GM12872 (cell line): Measurements from ENCODE around the gene C4BPA.

Experiments used
- CTCF ChIP-seq: IDR thresholded peaks from 3 replicates; pipeline ENCODE4 v1.5.1; 2011; ENCODE audit warnings: low read depth, mild to moderate bottlenecking, low read length, moderate library complexity; ENCODE audit not compliant: insufficient read depth

Gene C4BPA

GRCh38 chr1:207103892-207104373 lies at the start of gene C4BPA:
Gene C4BPA, plus strand, starts transcription at chr1:207104233. Its CDS starts 8,793 bp downstream, at chr1:207113026.
- no peak for TF ChIP-seq CTCF

- TF ChIP-seq CTCF, result no peak
These were observed 49.5 kb upstream of the C4BPA start for GRCh38 chr1:207054491-207054890.

- no peak for TF ChIP-seq CTCF
These were observed 48.5 kb upstream of the C4BPA start for GRCh38 chr1:207055386-207056001.

GRCh38 chr1:207056673-207057072 lies 47.4 kb upstream of the C4BPA start:
- no peak for TF ChIP-seq CTCF

- no peak for TF ChIP-seq CTCF
These were observed 45.8 kb upstream of the C4BPA start for GRCh38 chr1:207058252-207058651.

- peak; percentile 31; the same call in 2 of the 3 replicates for TF ChIP-seq CTCF
These were observed 44.9 kb upstream of the C4BPA start for GRCh38 chr1:207058878-207059867.

- TF ChIP-seq CTCF, result no peak; the same call in 2 of the 3 replicates
These were observed 44.2 kb upstream of the C4BPA start for GRCh38 chr1:207059881-207060280.
